ENCODE results near the gene ANKRD52. TPM values are rescaled to one million over a fixed set of nuclear protein-coding genes. Genes with fewer than 3 reads are reported as not detected.

ANKRD52 gene
- 4.2 and 10.7 TPM in 2 replicates for polyA plus RNA-seq

GRCh38 chr12:56258068-56258819, at the start of gene ANKRD52:
ANKRD52 (minus strand) TSS chr12:56258384; CDS start chr12:56258269, 115 bp downstream.

GRCh38 chr12:56299853-56300643, 41.9 kb upstream of the ANKRD52 start, which contains the start of gene CS:
CS (minus strand) TSS chr12:56300330; CDS start chr12:56300201, 129 bp downstream.

GRCh38 chr12:56266693-56267442, 8.7 kb upstream of the ANKRD52 start, which contains the start of gene COQ10A:
COQ10A (plus strand) TSS chr12:56266942; CDS start chr12:56267119, 177 bp downstream.

GRCh38 chr12:56229916-56230431, 28.2 kb downstream of the ANKRD52 start, which contains the start of gene SLC39A5:
SLC39A5 (plus strand) TSS chr12:56230051; CDS start chr12:56231275, 1,224 bp downstream.

GRCh38 chr12:56224102-56224701, 34.0 kb downstream of the ANKRD52 start, which contains the start of gene NABP2:
NABP2 (plus strand) TSS chr12:56224342; CDS start chr12:56224857, 515 bp downstream.

GRCh38 chr12:56221757-56222530, 36.2 kb downstream of the ANKRD52 start, which contains the start of gene RNF41:
RNF41 (minus strand) TSS chr12:56221922; CDS start chr12:56214047, 7,875 bp downstream.

GRCh38 chr12:56189099-56189917, 68.9 kb downstream of the ANKRD52 start, which contains the start of gene SMARCC2:
SMARCC2 (minus strand) TSS chr12:56189483; CDS start chr12:56189461, 22 bp downstream.

Other genes starting within 250 kb of the ANKRD52 start
- gene IKZF4, start 237.3 kb downstream of the ANKRD52 start, polyA plus RNA-seq, result 1.0 and 2.1 TPM in 2 replicates
- gene RPS26, start 216.5 kb downstream of the ANKRD52 start, polyA plus RNA-seq, result 495 and 532 TPM in 2 replicates
- gene ERBB3, start 178.2 kb downstream of the ANKRD52 start, polyA plus RNA-seq, result 0.07 and 0.63 TPM in 2 replicates
- 51.7 and 59.1 TPM in 2 replicates for gene PA2G4, start 153.8 kb downstream of the ANKRD52 start, polyA plus RNA-seq
- 1,996 and 2,354 TPM in 2 replicates for gene RPL41, start 141.8 kb downstream of the ANKRD52 start, polyA plus RNA-seq
- gene ZC3H10, start 140.1 kb downstream of the ANKRD52 start, polyA plus RNA-seq, result 0.46 and 0.65 TPM in 2 replicates
- gene ESYT1, start 130.1 kb downstream of the ANKRD52 start, polyA plus RNA-seq, result 0.99 and 9.1 TPM in 2 replicates
- 99.3 and 105 TPM in 2 replicates for gene MYL6B, start 105.8 kb downstream of the ANKRD52 start, polyA plus RNA-seq
- 2,053 and 2,241 TPM in 2 replicates for gene MYL6, start 100.0 kb downstream of the ANKRD52 start, polyA plus RNA-seq
- gene SMARCC2, start 68.9 kb downstream of the ANKRD52 start, polyA plus RNA-seq, result 52.8 and 59.7 TPM in 2 replicates
- gene RNF41, start 36.5 kb downstream of the ANKRD52 start, polyA plus RNA-seq, result 12.4 and 13.5 TPM in 2 replicates
- gene NABP2, start 34.0 kb downstream of the ANKRD52 start, polyA plus RNA-seq, result 28.3 and 36.4 TPM in 2 replicates
- gene SLC39A5, start 28.3 kb downstream of the ANKRD52 start, polyA plus RNA-seq, result not detected in 2 replicates
- gene COQ10A, start 8.6 kb upstream of the ANKRD52 start, polyA plus RNA-seq, result 6.7 and 8.2 TPM in 2 replicates
- gene CS, start 41.9 kb upstream of the ANKRD52 start, polyA plus RNA-seq, result 117 and 124 TPM in 2 replicates
- gene CNPY2, start 57.6 kb upstream of the ANKRD52 start, polyA plus RNA-seq, result 115 and 134 TPM in 2 replicates
- 10.5 and 12.1 TPM in 2 replicates for gene PAN2, start 75.6 kb upstream of the ANKRD52 start, polyA plus RNA-seq
- gene IL23A, start 80.5 kb upstream of the ANKRD52 start, polyA plus RNA-seq, result not detected in 2 replicates
- gene STAT2, start 101.7 kb upstream of the ANKRD52 start, polyA plus RNA-seq, result 9.7 and 26.8 TPM in 2 replicates
- 0.32 TPM in 1 of 2 replicates, not detected in the other for gene APOF, start 104.5 kb upstream of the ANKRD52 start, polyA plus RNA-seq
- 0.20 and 0.63 TPM in 2 replicates for gene TIMELESS, start 191.0 kb upstream of the ANKRD52 start, polyA plus RNA-seq
- gene MIP, start 196.3 kb upstream of the ANKRD52 start, polyA plus RNA-seq, result 0.51 TPM in 1 of 2 replicates, not detected in the other
- 1.6 and 3.1 TPM in 2 replicates for gene SPRYD4, start 210.2 kb upstream of the ANKRD52 start, polyA plus RNA-seq
- gene GLS2, start 229.8 kb upstream of the ANKRD52 start, polyA plus RNA-seq, result 8.9 and 18.7 TPM in 2 replicates